Naive thymus-derived CD8-positive, alpha-beta T cell (primary cell): Measurements from ENCODE around the gene CLEC7A. TPM values are rescaled to one million over a fixed set of nuclear protein-coding genes. Genes with fewer than 3 reads are reported as not detected.

Experiments
- ATAC-seq, 2 donors: fragments of 150-1000 bp; cut with Tn5 transposase in 1 of 2; sonication (Bioruptor Pico), chemical (Tn5 transposase) in 1 of 2; 1 replicate in 1 of 2; 2 replicates in 1 of 2; pipeline ENCODE4 v1.10.0; 2021; ENCODE audit warnings: mild to moderate bottlenecking in 2 of 2, moderate library complexity in 2 of 2
- POLR2A ChIA-PET: fragments of 350-600 bp; sonication (Branson Sonifier 250); formaldehyde crosslinking; loops from one replicate; lab custom pipeline; 2021; ENCODE audit warnings: antibody characterized with exemption; lab: Charles Lee
- DNase-seq, 10 donors: peaks; one replicate each; pipeline versions ENCODE4 v3.0.0 to v3.0.0-alpha.2; 2020 to 2022
- H3K27ac Mint-ChIP-seq, 10 donors: one replicate each; pipeline ENCODE4 v1.8.0; 2020 to 2022; ENCODE audit warnings: mild to moderate bottlenecking in 10 of 10, mixed read lengths in 10 of 10, moderate library complexity in 4 of 10, inconsistent platforms in 1 of 10
- H3K27me3 Mint-ChIP-seq, 5 donors: one replicate each; pipeline ENCODE4 v1.8.0; 2021 to 2022; ENCODE audit warnings: mixed read lengths in 5 of 5
- H3K36me3 Mint-ChIP-seq, 3 donors: one replicate each; pipeline ENCODE4 v1.8.0; 2020 to 2022; ENCODE audit warnings: mixed read lengths in 3 of 3, mild to moderate bottlenecking in 2 of 3, inconsistent platforms in 1 of 3
- H3K4me1 Mint-ChIP-seq, 4 donors: one replicate each; pipeline ENCODE4 v1.8.0; 2021 to 2022; ENCODE audit warnings: mixed read lengths in 4 of 4
- H3K4me3 Mint-ChIP-seq, 10 donors: one replicate each; pipeline ENCODE4 v1.8.0; 2020 to 2022; ENCODE audit warnings: mild to moderate bottlenecking in 10 of 10, mixed read lengths in 10 of 10, moderate library complexity in 6 of 10, inconsistent platforms in 1 of 10
- H3K9me3 Mint-ChIP-seq, 9 donors: one replicate each; pipeline ENCODE4 v1.8.0; 2020 to 2022; ENCODE audit warnings: mixed read lengths in 9 of 9, mild to moderate bottlenecking in 3 of 9, inconsistent platforms in 1 of 9, moderate library complexity in 1 of 9
- polyA plus RNA-seq, 3 donors: library from polyadenylated mRNA; unstranded; fragments of 300-500 nt; fragmentation: Illumina TruSeq; gene quantifications; one replicate each; pipeline ENCODE4 v1.2.3, GENCODE V29; 2021
- total RNA-seq, 8 experiments: library from RNA in 2 of 8; stranded (reverse) in 2 of 8; gene quantifications; one replicate each; pipeline ENCODE4 v1.2.3 and lab custom pipeline; 2021 to 2026

The CLEC7A gene
- total and polyA plus RNA-seq, 5 experiments from 2014 or later: 0.44 TPM; not detected in 4

DNA sequence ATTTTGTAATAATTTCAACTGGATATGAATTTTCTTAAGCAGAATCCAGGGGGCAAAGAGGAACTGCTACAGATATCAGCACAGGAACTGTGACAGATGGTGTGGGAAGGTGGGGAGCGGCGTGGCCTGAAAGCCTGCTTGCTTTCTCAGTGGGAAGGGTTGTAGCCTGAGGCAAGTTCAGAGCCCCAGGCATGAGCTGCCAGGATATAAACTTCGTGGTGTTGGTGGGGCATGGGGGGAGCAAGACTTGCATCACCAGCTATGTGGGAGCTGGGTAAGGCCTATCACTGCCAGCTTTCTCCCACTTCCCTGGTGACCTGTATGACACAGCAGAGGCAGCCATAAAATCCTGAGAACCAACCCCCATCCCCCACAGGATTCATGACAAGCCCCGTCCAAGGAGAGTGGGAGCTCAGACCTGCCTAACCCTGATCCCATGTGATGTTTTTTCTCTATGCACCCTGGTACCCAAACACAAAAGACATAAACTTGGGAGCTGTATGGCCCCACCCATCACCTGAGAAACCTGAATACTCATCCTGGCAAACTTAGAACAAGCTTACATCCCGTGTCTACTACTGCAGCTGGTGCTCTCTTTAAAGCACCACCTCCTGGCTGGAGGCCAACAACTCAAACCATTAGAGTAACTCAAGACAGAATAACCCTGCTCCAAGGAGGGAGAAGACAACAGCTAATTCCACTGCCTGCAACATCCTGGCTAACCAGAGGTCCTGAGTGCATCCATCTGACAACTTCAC, 47.7 kb downstream of the CLEC7A start:
- Mint-ChIP-seq H3K27ac (no peak overlapping the region), H3K27me3 (peaks cover 0 to 6% (median 4%) of the 10 kb centered on the region in 5 donors), H3K4me1 (no peaks in the 10 kb centered on the region), H3K9me3 (peaks cover 0 to 34% (median 20%) of the 10 kb centered on the region in 9 donors), H3K4me3 (no peak overlapping the region), H3K36me3 (peaks cover 0 to 16% (median 16%) of the 10 kb centered on the region in 3 donors)
- DNase-seq (no peak), ATAC-seq (no peak)
- POLR2A ChIA-PET: no interaction called here

DNA sequence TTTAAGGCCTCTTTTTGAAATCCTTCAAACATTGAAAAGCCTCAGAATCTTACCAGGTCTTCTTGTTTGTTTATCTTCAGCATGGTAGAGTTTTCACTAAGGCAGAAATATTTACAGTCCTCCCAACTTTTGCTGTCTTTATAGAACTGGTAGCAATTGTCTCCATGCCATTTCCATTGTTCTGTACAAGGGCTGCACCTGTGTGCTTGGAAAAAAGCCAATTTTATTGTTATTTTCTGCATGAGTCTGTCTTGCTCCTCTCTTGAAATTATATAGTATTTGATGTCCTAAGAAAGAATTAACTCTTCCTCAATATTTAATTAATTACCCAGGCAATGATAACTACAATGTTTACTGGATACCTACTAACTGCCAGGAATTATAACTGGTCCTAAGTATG, 54.5 kb downstream of the CLEC7A start:
- peaks cover 0 to 2% (median 0%) of the 10 kb centered on the region in 9 donors for H3K9me3 Mint-ChIP-seq
- H3K27me3 Mint-ChIP-seq: peaks cover 2 to 10% (median 6%) of the 10 kb centered on the region in 5 donors
- H3K27ac Mint-ChIP-seq: no peak overlapping the region
- POLR2A ChIA-PET: no interaction called here
- H3K4me1 Mint-ChIP-seq: no peaks in the 10 kb centered on the region
- H3K36me3 Mint-ChIP-seq: no peaks in the 10 kb centered on the region
- DNase-seq (no peak), ATAC-seq (no peak)
- no peak overlapping the region for H3K4me3 Mint-ChIP-seq

DNA sequence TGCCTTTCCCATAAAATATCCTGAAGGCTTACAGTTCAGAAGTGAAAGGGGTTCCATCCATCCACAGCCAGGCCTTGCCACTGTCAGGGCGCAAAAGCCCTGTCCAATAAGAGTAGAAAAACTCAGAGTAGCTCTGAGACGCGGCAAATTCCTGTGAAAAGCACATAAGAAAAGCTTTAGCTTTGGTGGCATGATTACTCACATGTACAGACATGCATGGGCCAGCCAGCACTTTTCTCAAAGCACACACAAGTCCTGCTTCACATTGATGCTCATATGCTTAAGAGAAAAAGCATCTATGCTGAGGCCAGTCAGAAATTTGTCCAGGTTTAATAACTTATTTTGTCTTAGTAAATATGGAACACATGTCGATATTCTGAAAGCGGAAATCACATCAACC, 56.7 kb downstream of the CLEC7A start:
- POLR2A ChIA-PET: no interaction called here
- Mint-ChIP-seq H3K27me3 (peaks cover 0 to 10% (median 10%) of the 10 kb centered on the region in 5 donors), H3K4me3 (no peak overlapping the region), H3K36me3 (no peaks in the 10 kb centered on the region), H3K27ac (no peak overlapping the region), H3K9me3 (no peaks in the 10 kb centered on the region), H3K4me1 (peaks cover 0 to 8% (median 0%) of the 10 kb centered on the region in 4 donors)
- ATAC-seq (no peak), DNase-seq (no peak)

DNA sequence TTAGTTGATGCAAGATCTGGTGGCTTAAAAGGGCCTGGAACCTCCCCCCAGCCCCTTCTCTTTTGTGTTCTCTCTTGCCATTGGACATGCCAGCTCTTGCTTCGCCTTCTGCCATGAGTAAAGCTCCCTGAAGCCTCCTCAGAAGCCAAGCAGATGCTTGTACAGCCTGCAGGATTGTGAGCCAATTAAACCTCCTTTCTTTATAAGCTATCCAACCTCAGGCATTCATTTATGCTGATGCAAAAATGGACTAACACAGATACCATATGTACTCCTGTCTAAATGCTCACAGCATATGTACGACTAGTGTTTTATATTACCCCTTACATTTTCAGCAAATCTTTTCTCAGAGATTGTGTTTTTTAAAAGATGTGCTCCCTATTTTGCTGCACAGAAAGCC, 57.9 kb downstream of the CLEC7A start:
- Mint-ChIP-seq H3K4me1 (peaks cover 0 to 11% (median 0%) of the 10 kb centered on the region in 4 donors), H3K9me3 (no peaks in the 10 kb centered on the region), H3K27me3 (peaks cover 0 to 11% (median 8%) of the 10 kb centered on the region in 5 donors), H3K27ac (no peak overlapping the region), H3K4me3 (no peak overlapping the region), H3K36me3 (no peaks in the 10 kb centered on the region)
- ATAC-seq: no peak
- POLR2A ChIA-PET: no interaction called here
- DNase-seq: no peak

DNA sequence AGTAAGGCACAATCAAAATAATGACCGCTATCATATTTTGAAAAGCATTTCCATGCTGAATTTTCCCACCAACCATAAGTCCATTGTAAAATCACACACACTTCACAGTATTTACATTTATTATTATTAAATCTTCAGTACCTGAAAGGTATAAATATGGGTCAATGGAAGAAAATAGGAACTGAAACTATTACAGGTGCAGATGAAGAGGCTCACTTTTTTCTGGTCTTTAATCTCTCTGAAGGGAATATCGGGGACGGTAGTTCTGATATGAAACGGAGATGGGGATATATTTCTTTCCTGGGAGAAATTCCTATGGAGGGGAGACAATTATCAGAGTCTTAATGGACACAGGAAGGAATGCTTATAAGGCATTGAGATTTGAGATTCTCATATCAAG, 59.6 kb downstream of the CLEC7A start:
- peaks cover 0 to 11% (median 0%) of the 10 kb centered on the region in 4 donors for H3K4me1 Mint-ChIP-seq
- no peaks in the 10 kb centered on the region for H3K9me3 Mint-ChIP-seq
- DNase-seq (no peak), ATAC-seq (no peak)
- POLR2A ChIA-PET: no interaction called here
- peaks cover 0 to 23% (median 12%) of the 10 kb centered on the region in 5 donors for H3K27me3 Mint-ChIP-seq
- H3K36me3 Mint-ChIP-seq: no peaks in the 10 kb centered on the region
- H3K4me3 Mint-ChIP-seq: no peak overlapping the region
- H3K27ac Mint-ChIP-seq: no peak overlapping the region

DNA sequence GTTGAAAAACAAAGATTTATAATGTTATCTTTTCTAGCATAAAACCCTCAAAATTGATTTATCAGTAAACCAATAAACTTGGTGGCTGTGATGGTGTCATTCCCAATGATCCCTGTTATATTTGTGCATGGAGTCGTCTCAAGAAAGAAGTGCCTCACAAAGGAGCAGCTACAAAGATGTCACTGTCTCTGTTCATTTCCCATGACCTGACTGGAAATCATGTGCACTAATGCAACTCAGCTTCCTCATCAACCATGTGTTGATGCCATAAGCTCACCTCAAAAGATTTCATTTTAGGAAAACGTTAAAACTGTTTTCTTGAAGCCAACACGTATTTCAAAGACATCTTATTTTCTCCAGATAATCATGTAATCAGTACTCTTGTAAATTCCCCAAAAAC, 60.0 kb downstream of the CLEC7A start:
- Mint-ChIP-seq H3K4me3 (no peak overlapping the region), H3K27me3 (peaks cover 0 to 27% (median 12%) of the 10 kb centered on the region in 5 donors), H3K4me1 (peaks cover 0 to 11% (median 0%) of the 10 kb centered on the region in 4 donors), H3K36me3 (no peaks in the 10 kb centered on the region), H3K27ac (no peak overlapping the region), H3K9me3 (no peaks in the 10 kb centered on the region)
- ATAC-seq (no peak), DNase-seq (no peak)
- POLR2A ChIA-PET: no interaction called here

DNA sequence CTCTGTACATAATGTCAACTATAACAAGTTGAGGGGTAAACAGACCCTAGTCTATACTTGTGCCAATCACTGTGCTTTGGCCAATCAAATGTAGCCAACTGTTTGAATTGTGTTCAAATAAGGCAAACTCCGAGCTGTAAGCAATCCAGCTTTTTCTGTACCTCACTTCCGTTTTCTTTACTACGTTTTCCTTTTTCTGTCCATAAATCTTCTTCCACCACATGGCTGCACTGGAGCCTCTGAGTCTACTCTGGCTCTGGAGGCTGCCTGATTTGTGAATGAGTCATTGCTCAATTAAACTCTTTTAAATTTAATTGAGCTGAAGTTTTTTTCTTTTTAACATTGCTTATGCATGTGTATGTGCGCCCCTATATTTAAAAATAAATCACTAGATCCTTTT, 60.9 kb downstream of the CLEC7A start:
- DNase-seq: no peak
- no peak overlapping the region for H3K4me3 Mint-ChIP-seq
- no peaks in the 10 kb centered on the region for H3K9me3 Mint-ChIP-seq
- no peak overlapping the region for H3K27ac Mint-ChIP-seq
- peaks cover 0 to 11% (median 0%) of the 10 kb centered on the region in 4 donors for H3K4me1 Mint-ChIP-seq
- no peaks in the 10 kb centered on the region for H3K36me3 Mint-ChIP-seq
- POLR2A ChIA-PET: no interaction called here
- no peak for ATAC-seq
- H3K27me3 Mint-ChIP-seq: peaks cover 0 to 30% (median 15%) of the 10 kb centered on the region in 5 donors

DNA sequence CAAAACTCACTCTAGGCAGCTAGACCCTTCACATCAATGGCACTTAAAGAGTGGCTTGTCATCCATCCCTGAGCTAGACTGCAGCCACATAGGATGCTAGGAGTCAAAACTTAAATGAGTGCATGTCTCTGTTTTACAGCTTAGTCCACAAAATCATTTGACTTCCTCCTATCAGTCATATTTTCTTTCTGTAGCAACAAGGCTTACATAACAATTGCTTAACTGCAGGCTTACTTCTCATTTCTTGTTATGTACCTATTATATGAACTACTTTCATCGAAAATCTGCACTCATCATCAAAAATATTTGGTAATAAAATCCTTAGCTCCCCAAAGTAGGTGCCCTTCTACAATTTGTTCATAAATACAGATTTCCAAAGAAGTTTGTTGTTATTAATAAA, 61.4 kb downstream of the CLEC7A start:
- peaks cover 0 to 30% (median 15%) of the 10 kb centered on the region in 5 donors for H3K27me3 Mint-ChIP-seq
- H3K27ac Mint-ChIP-seq: no peak overlapping the region
- peaks cover 0 to 11% (median 0%) of the 10 kb centered on the region in 4 donors for H3K4me1 Mint-ChIP-seq
- ATAC-seq (no peak), DNase-seq (no peak)
- POLR2A ChIA-PET: no interaction called here
- no peaks in the 10 kb centered on the region for H3K36me3 Mint-ChIP-seq
- H3K9me3 Mint-ChIP-seq: no peaks in the 10 kb centered on the region
- no peak overlapping the region for H3K4me3 Mint-ChIP-seq

DNA sequence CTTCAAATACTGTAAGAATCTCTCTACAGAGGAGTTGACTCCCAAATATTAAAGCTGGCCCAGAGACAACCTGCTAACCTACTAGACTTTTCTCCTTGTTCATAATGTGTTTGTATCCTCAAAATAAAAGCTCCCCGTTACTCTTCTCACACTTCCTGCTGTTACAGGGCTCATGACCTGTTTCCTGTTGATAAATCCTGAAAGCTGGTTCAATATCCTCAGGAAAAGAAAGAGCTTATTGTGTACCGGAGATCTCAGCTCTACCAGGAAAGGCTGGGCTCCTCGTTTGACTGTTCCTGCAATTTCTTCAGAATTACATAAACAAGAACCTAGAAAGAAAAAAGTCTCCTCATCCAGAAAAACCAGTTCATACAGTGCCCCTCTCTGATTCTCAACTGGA, 62.1 kb downstream of the CLEC7A start:
- Mint-ChIP-seq H3K27me3 (peaks cover 0 to 30% (median 15%) of the 10 kb centered on the region in 5 donors), H3K9me3 (no peaks in the 10 kb centered on the region), H3K36me3 (no peaks in the 10 kb centered on the region), H3K27ac (no peak overlapping the region), H3K4me3 (no peak overlapping the region), H3K4me1 (peaks cover 0 to 11% (median 0%) of the 10 kb centered on the region in 4 donors)
- POLR2A ChIA-PET: no interaction called here
- ATAC-seq: no peak
- no peak for DNase-seq

DNA sequence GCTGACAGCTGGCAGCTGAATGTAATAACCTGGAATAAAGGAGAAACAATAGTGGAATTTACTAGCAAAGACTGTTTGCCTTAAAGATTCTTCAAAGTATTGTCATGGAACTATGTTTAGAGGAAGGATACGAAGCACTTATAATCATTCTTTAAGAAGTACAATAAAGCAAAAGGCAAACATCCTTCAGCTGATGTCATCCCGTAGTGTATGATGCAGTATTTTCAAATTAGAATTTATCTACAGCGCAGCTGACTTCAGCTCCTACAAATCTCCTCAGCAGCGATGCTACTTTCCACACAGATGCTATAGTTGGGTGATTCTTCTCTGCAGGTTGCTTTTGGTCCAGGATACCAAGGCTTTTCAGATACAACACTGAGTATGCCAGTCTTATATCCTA, 62.7 kb downstream of the CLEC7A start:
- POLR2A ChIA-PET: no interaction called here
- Mint-ChIP-seq H3K9me3 (no peaks in the 10 kb centered on the region), H3K4me1 (peaks cover 0 to 11% (median 0%) of the 10 kb centered on the region in 4 donors), H3K4me3 (no peak overlapping the region), H3K36me3 (no peaks in the 10 kb centered on the region), H3K27me3 (peaks cover 0 to 30% (median 15%) of the 10 kb centered on the region in 5 donors), H3K27ac (no peak overlapping the region)
- no peak for ATAC-seq
- DNase-seq: no peak

Other genes starting within 250 kb of the CLEC7A start
- not detected for gene KLRF2, start 248.7 kb downstream of the CLEC7A start, total RNA-seq
- not detected for gene KLRF2, start 248.7 kb downstream of the CLEC7A start, polyA plus RNA-seq
- not detected for gene CLEC2A, start 197.8 kb downstream of the CLEC7A start, total RNA-seq
- not detected for gene CLEC2A, start 197.8 kb downstream of the CLEC7A start, polyA plus RNA-seq
- not detected for gene CLEC12A, start 158.8 kb downstream of the CLEC7A start, total RNA-seq
- gene CLEC12A, start 158.8 kb downstream of the CLEC7A start, polyA plus RNA-seq: under 1 TPM in 2 of 3 donors, not detected in 1; 0.15 to 0.31 TPM
- gene CLEC1B, start 131.1 kb downstream of the CLEC7A start, total RNA-seq: not detected
- gene CLEC1B, start 131.1 kb downstream of the CLEC7A start, polyA plus RNA-seq: not detected
- gene CLEC12B, start 119.6 kb downstream of the CLEC7A start, total RNA-seq: not detected
- not detected for gene CLEC12B, start 119.6 kb downstream of the CLEC7A start, polyA plus RNA-seq
- not detected for gene CLEC9A, start 99.5 kb downstream of the CLEC7A start, total RNA-seq
- not detected for gene CLEC9A, start 99.5 kb downstream of the CLEC7A start, polyA plus RNA-seq
- gene CLEC1A, start 31.2 kb downstream of the CLEC7A start, total RNA-seq: not detected
- gene CLEC1A, start 31.2 kb downstream of the CLEC7A start, polyA plus RNA-seq: not detected
- not detected for gene OLR1, start 41.9 kb upstream of the CLEC7A start, total RNA-seq
- gene OLR1, start 41.9 kb upstream of the CLEC7A start, polyA plus RNA-seq: not detected
- not detected for gene TMEM52B, start 48.8 kb upstream of the CLEC7A start, total RNA-seq
- gene TMEM52B, start 48.8 kb upstream of the CLEC7A start, polyA plus RNA-seq: not detected
- gene GABARAPL1, start 82.7 kb upstream of the CLEC7A start, total RNA-seq: 10 to 100 TPM; 55.5 to 56.1 TPM
- gene GABARAPL1, start 82.7 kb upstream of the CLEC7A start, polyA plus RNA-seq: 10 to 100 TPM; 10.0 to 35.3 (median 12.2) TPM
- gene KLRD1, start 177.7 kb upstream of the CLEC7A start, total RNA-seq: 1 to 10 TPM; 4.3 to 5.0 TPM
- gene KLRD1, start 177.7 kb upstream of the CLEC7A start, polyA plus RNA-seq: 100 to 1,000 TPM in 1 of 3 donors, 1 to 10 TPM in 2; 4.3 to 271 (median 7.6) TPM